Cerebellar nuclear complex (tissue), 1 donor: ENCODE measurements around the gene FAM217B.

ENCODE experiments used
- DNase-seq, 2 experiments: peaks; one replicate each; lab custom pipeline; 2025; lab: John Stamatoyannopoulos, UW

The FAM217B gene

GRCh38 chr20:59940129-59940955, at the start of gene FAM217B, which contains the start of gene PPP1R3D:
TSS of gene FAM217B (plus strand) at chr20:59940389. CDS start at chr20:59943944, 3,555 bp downstream.
TSS of gene PPP1R3D (minus strand) at chr20:59940305. CDS start at chr20:59939931, 374 bp downstream.
- DNase-seq, result peak; percentile 65 to 76

GRCh38 chr20:59891581-59891980, 48.6 kb upstream of the FAM217B start:
- no peak for DNase-seq

- DNase-seq, result no peak
Observed at GRCh38 chr20:59895908-59896307, 44.3 kb upstream of the FAM217B start.

GRCh38 chr20:59902470-59902869, 37.7 kb upstream of the FAM217B start:
- no peak for DNase-seq

GRCh38 chr20:59903621-59904020, 36.6 kb upstream of the FAM217B start:
- DNase-seq, result no peak

GRCh38 chr20:59908855-59909254, 31.3 kb upstream of the FAM217B start:
- no peak for DNase-seq

- no peak for DNase-seq
Observed at GRCh38 chr20:59911041-59911440, 29.1 kb upstream of the FAM217B start.

GRCh38 chr20:59912609-59913008, 27.6 kb upstream of the FAM217B start:
- DNase-seq, result no peak

GRCh38 chr20:59920944-59921343, 19.2 kb upstream of the FAM217B start:
- DNase-seq, result no peak

- DNase-seq, result no peak
Observed at GRCh38 chr20:59923514-59923913, 16.7 kb upstream of the FAM217B start.

- no peak for DNase-seq
Observed at GRCh38 chr20:59925359-59925758, 14.8 kb upstream of the FAM217B start.

- DNase-seq, result no peak
Observed at GRCh38 chr20:59925899-59926298, 14.3 kb upstream of the FAM217B start.

GRCh38 chr20:59931511-59932312, 8.5 kb upstream of the FAM217B start:
- DNase-seq, result no peak

GRCh38 chr20:59932616-59933295, 7.4 kb upstream of the FAM217B start:
- DNase-seq, result no peak

GRCh38 chr20:59933296-59933848, 6.8 kb upstream of the FAM217B start, which contains the start of gene SYCP2:
TSS of gene SYCP2 (minus strand) at chr20:59933637. CDS start at chr20:59922413, 11,224 bp downstream.
- DNase-seq, result no peak

- no peak for DNase-seq
Observed at GRCh38 chr20:59933849-59934585, 6.2 kb upstream of the FAM217B start.

- DNase-seq, result no peak
Observed at GRCh38 chr20:59935457-59936185, 4.6 kb upstream of the FAM217B start.

- DNase-seq, result no peak
Observed at GRCh38 chr20:59936409-59936808, 3.8 kb upstream of the FAM217B start.

GRCh38 chr20:59937150-59937549, 3.0 kb upstream of the FAM217B start:
- DNase-seq, result no peak

- no peak for DNase-seq
Observed at GRCh38 chr20:59938221-59938620, 2.0 kb upstream of the FAM217B start.

- DNase-seq, result no peak
Observed at GRCh38 chr20:59938696-59939051, 1.5 kb upstream of the FAM217B start.
